Thoracic aorta (tissue), 2 donors: Measurements from ENCODE around the gene SGTB. TPM values are rescaled to one million over a fixed set of nuclear protein-coding genes. Genes with fewer than 3 reads are reported as not detected.
"Not testable (repeated sequence)": the region's sequence is repeated elsewhere in the genome, so short reads cannot be mapped to it uniquely, and the experiment has no call there.

Experiments used
- ATAC-seq: fragments of 150-250 bp; one replicate; pipeline ENCODE4 v1.8.0; 2017; ENCODE audit warnings: low read depth; ENCODE audit not compliant: insufficient number of reproducible peaks, low FRiP score
- DNase-seq: peaks from one replicate; pipeline ENCODE4 v3.0.0-alpha.2; 2020; ENCODE audit warnings: low spot score
- H3K27ac ChIP-seq, 2 donors: fragments of 200-600 bp; sonication (generic); 1 replicate in 1 of 2; 2 replicates in 1 of 2; pipeline ENCODE4 v1.5.1; 2016; ENCODE audit warnings: mild to moderate bottlenecking in 2 of 2, moderate library complexity in 2 of 2
- H3K27me3 ChIP-seq: fragments of 200-600 bp; sonication (generic); replicated peaks from 2 replicates; pipeline ENCODE4 v1.6.0; 2016; ENCODE audit warnings: mild to moderate bottlenecking; ENCODE audit not compliant: insufficient read depth
- H3K36me3 ChIP-seq: fragments of 200-600 bp; sonication (generic); one replicate; pipeline ENCODE4 v1.5.1; 2016
- H3K4me1 ChIP-seq, 2 donors: fragments of 200-600 bp; sonication (generic); 1 replicate in 1 of 2; 2 replicates in 1 of 2; pipeline versions ENCODE4 v1.5.1 to v1.6.0; 2016; ENCODE audit warnings: low read depth in 2 of 2, mild to moderate bottlenecking in 1 of 2; ENCODE audit not compliant: control insufficient read depth in 1 of 2
- H3K4me3 ChIP-seq: fragments of 200-600 bp; sonication (generic); 2 replicates; pipeline ENCODE4 v1.5.1; 2016; ENCODE audit warnings: mild to moderate bottlenecking
- H3K9me3 ChIP-seq: fragments of 200-600 bp; sonication (generic); 2 replicates; pipeline ENCODE4 v1.5.1; 2016
- CTCF ChIP-seq: fragments of 200-600 bp; sonication (generic); IDR thresholded peaks from one replicate; pipeline ENCODE4 v1.5.1; 2019; ENCODE audit warnings: antibody characterized with exemption
- total RNA-seq, 2 donors: library from RNA; depleted of rRNA; stranded (reverse); fragments of >200 nt; gene quantifications; one replicate each; pipeline versions ENCODE4 v1.1.0 to v1.2.3, GENCODE V29; 2016

The SGTB gene
- total RNA-seq, 2 donors from 2014 or later: 24.3 to 26.4 TPM

- H3K27me3 ChIP-seq: no peaks in the 10 kb centered on the region
- ATAC-seq: no peak
- H3K27ac ChIP-seq: no peak overlapping the region
These were observed 13.0 kb upstream of the SGTB start for GRCh38 chr5:65734921-65735320.

GRCh38 chr5:65734196-65734775, 12.4 kb upstream of the SGTB start:
- not testable (repeated sequence) for H3K27ac ChIP-seq, H3K4me1 ChIP-seq, H3K9me3 ChIP-seq, H3K4me3 ChIP-seq, ATAC-seq, H3K36me3 ChIP-seq, H3K27me3 ChIP-seq, DNase-seq

More at GRCh38 chr5:65734921-65735320, 13.0 kb upstream of the SGTB start:
- Histone ChIP-seq H3K4me1 (no peaks in the 10 kb centered on the region), H3K36me3 (no peaks in the 10 kb centered on the region), H3K4me3 (no peak overlapping the region), H3K9me3 (no peaks in the 10 kb centered on the region)
- no peak for DNase-seq
- no peak for TF ChIP-seq CTCF

GRCh38 chr5:65732046-65732445, 10.1 kb upstream of the SGTB start:
- H3K27ac ChIP-seq, H3K9me3 ChIP-seq, H3K4me1 ChIP-seq, H3K36me3 ChIP-seq, DNase-seq, H3K27me3 ChIP-seq, ATAC-seq, H3K4me3 ChIP-seq: not testable (repeated sequence)

GRCh38 chr5:65730910-65731309, 9.0 kb upstream of the SGTB start:
- no peak for DNase-seq
- H3K27ac ChIP-seq: no peak overlapping the region
- ATAC-seq: no peak
- H3K9me3 ChIP-seq: no peaks in the 10 kb centered on the region
- no peaks in the 10 kb centered on the region for H3K36me3 ChIP-seq
- H3K4me3 ChIP-seq: no peak overlapping the region
- no peak for TF ChIP-seq CTCF
- H3K27me3 ChIP-seq: no peaks in the 10 kb centered on the region
- H3K4me1 ChIP-seq: no peaks in the 10 kb centered on the region

GRCh38 chr5:65728218-65728617, 6.3 kb upstream of the SGTB start:
- H3K4me3 ChIP-seq: no peak overlapping the region
- TF ChIP-seq CTCF: no peak
- no peaks in the 10 kb centered on the region for H3K36me3 ChIP-seq
- no peak overlapping the region for H3K27ac ChIP-seq
- no peaks in the 10 kb centered on the region for H3K9me3 ChIP-seq
- no peaks in the 10 kb centered on the region for H3K27me3 ChIP-seq
- ATAC-seq: no peak
- DNase-seq: no peak
- H3K4me1 ChIP-seq: peaks cover 0 to 13% of the 10 kb centered on the region in 2 donors

GRCh38 chr5:65727491-65728156, 5.7 kb upstream of the SGTB start:
- H3K4me3 ChIP-seq: no peak overlapping the region
- TF ChIP-seq CTCF: no peak
- no peak for ATAC-seq

More at GRCh38 chr5:65727491-65728156, 5.7 kb upstream of the SGTB start:
- peaks cover 0 to 13% of the 10 kb centered on the region in 2 donors for H3K4me1 ChIP-seq
- H3K36me3 ChIP-seq: no peaks in the 10 kb centered on the region
- no peaks in the 10 kb centered on the region for H3K9me3 ChIP-seq
- no peaks in the 10 kb centered on the region for H3K27me3 ChIP-seq
- no peak overlapping the region for H3K27ac ChIP-seq
- no peak for DNase-seq
